ENCODE data around the gene ETV4. TPM values are rescaled to one million over a fixed set of nuclear protein-coding genes. Genes with fewer than 3 reads are reported as not detected.
A peak's percentile ranks its signal among the peaks of the same experiment; 100 is the strongest.

Gene ETV4
- total and polyA plus RNA-seq, 2 of the 13 experiments (the other 11 are each of a cell fraction or from before 2014, with no cell fraction given) = 128 to 330 TPM

GRCh38 chr17:43530288-43531081 is 15.7 kb downstream of the ETV4 start (continued):
- TF ChIP-seq KIAA2018 (CRISPR knock-in tag; IDR thresholded peaks at IDR 0.05; ENCODE audit: borderline replicate concordance) (no peak), ZNF414 (CRISPR knock-in tag; IDR thresholded peaks at IDR 0.05) (peak; percentile 97), MBNL3 (CRISPR knock-in tag; conservative IDR thresholded peaks at IDR 0.05) (no peak), ZNF644 (CRISPR knock-in tag; IDR thresholded peaks at IDR 0.05; ENCODE audit: low read depth) (no peak; the same call in 1 of the 2 replicates), ZFP82 (CRISPR knock-in tag; IDR thresholded peaks at IDR 0.05; ENCODE audit: borderline replicate concordance) (peak; percentile 91), ARID5B (CRISPR knock-in tag; IDR thresholded peaks at IDR 0.05) (peak; percentile 98), ZNF20 (CRISPR knock-in tag; IDR thresholded peaks at IDR 0.05) (no peak), ZSCAN22 (CRISPR knock-in tag; IDR thresholded peaks at IDR 0.05) (peak; percentile 66; the same call in 1 of the 2 replicates)
- TF ChIP-seq, protein P1, sequence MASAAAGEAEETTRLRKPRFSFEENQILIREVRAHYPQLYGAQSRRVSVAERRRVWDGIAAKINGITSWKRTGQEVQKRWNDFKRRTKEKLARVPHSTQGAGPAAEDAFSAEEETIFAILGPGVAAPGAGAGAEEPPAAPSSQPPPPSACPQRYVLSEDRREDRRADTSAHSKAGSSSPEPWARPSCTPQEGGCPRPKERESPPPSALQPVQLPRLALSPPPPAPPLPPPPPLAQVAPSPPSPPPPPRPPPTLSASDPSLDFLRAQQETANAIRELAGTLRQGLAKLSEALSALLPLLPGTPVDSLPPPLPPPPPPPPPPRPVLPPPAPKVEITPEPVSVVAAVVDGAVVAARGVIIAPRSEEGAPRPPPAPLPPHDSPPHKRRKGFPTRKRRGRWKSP (CRISPR knock-in tag; IDR thresholded peaks at IDR 0.05) = peak; percentile 45; the same call in 1 of the 2 replicates
- TF ChIP-seq, protein P2, sequence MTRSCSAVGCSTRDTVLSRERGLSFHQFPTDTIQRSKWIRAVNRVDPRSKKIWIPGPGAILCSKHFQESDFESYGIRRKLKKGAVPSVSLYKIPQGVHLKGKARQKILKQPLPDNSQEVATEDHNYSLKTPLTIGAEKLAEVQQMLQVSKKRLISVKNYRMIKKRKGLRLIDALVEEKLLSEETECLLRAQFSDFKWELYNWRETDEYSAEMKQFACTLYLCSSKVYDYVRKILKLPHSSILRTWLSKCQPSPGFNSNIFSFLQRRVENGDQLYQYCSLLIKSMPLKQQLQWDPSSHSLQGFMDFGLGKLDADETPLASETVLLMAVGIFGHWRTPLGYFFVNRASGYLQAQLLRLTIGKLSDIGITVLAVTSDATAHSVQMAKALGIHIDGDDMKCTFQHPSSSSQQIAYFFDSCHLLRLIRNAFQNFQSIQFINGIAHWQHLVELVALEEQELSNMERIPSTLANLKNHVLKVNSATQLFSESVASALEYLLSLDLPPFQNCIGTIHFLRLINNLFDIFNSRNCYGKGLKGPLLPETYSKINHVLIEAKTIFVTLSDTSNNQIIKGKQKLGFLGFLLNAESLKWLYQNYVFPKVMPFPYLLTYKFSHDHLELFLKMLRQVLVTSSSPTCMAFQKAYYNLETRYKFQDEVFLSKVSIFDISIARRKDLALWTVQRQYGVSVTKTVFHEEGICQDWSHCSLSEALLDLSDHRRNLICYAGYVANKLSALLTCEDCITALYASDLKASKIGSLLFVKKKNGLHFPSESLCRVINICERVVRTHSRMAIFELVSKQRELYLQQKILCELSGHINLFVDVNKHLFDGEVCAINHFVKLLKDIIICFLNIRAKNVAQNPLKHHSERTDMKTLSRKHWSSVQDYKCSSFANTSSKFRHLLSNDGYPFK (CRISPR knock-in tag; IDR thresholded peaks at IDR 0.05; ENCODE audit: borderline replicate concordance) = peak; percentile 75; the same call in 1 of the 2 replicates
